B cell (primary cell): ENCODE results near the gene CSTF1. TPM values are rescaled to one million over a fixed set of nuclear protein-coding genes. Genes with fewer than 3 reads are reported as not detected.

Source experiments
- ATAC-seq: fragments of 200-7000 bp; cut with Tn5 transposase; one replicate; pipeline ENCODE4 v1.10.0; 2021; ENCODE audit warnings: low read depth, mild to moderate bottlenecking, moderate number of reproducible peaks, moderate library complexity
- CTCF ChIA-PET: fragments of 350-600 bp; sonication (Branson Sonifier 250); formaldehyde crosslinking; loops from one replicate; lab custom pipeline; 2021; ENCODE audit warnings: antibody characterized with exemption, inconsistent platforms; lab: Charles Lee
- POLR2A ChIA-PET: fragments of 350-600 bp; sonication (Branson Sonifier 250); formaldehyde crosslinking; loops from one replicate; lab custom pipeline; 2021; ENCODE audit warnings: antibody characterized with exemption; lab: Charles Lee
- DNase-seq: peaks from one replicate; pipeline ENCODE4 v3.0.0; 2013
- H2AFZ ChIP-seq: 2 replicates; pipeline ENCODE4 v1.6.1; 2012; ENCODE audit warnings: mild to moderate bottlenecking, low read depth, low read length; ENCODE audit not compliant: insufficient read depth, poor library complexity, severe bottlenecking
- H3K27ac ChIP-seq, 2 donors: 1 replicate in 1 of 2; 2 replicates in 1 of 2; pipeline ENCODE4 v1.5.1; 2012 to 2013; ENCODE audit warnings: low read length in 2 of 2, mild to moderate bottlenecking in 2 of 2, moderate library complexity in 1 of 2
- H3K27me3 ChIP-seq, 4 experiments: fragments of 200-600 bp in 1 of 4; sonication (generic) in 1 of 4; replicated peaks in 1 of 4; 1 replicate in 2 of 4; 2 replicates in 2 of 4; pipeline versions ENCODE4 v1.6.1 to v1.7.0; 2013 to 2016; ENCODE audit warnings: low read length in 3 of 4, mild to moderate bottlenecking in 2 of 4, mixed read lengths in 1 of 4, moderate library complexity in 1 of 4; ENCODE audit not compliant: insufficient read depth in 4 of 4, control insufficient read depth in 3 of 4; ENCODE audit errors: control extremely low read depth in 1 of 4
- H3K36me3 ChIP-seq, 2 experiments: replicated peaks in 1 of 2; 1 replicate in 1 of 2; 2 replicates in 1 of 2; pipeline versions ENCODE4 v1.6.1 to v1.7.1; 2013; ENCODE audit warnings: low read length in 1 of 2; ENCODE audit not compliant: insufficient read depth in 2 of 2, control insufficient read depth in 1 of 2; ENCODE audit errors: control extremely low read depth in 1 of 2, extremely low read depth in 1 of 2
- H3K4me1 ChIP-seq, 2 donors: fragments of 200-600 bp in 1 of 2; sonication (generic) in 1 of 2; 1 replicate in 1 of 2; 2 replicates in 1 of 2; pipeline versions ENCODE4 v1.5.1 to v1.6.1; 2013 to 2017; ENCODE audit warnings: low read length in 2 of 2; ENCODE audit not compliant: control insufficient read depth in 2 of 2, insufficient read depth in 2 of 2
- H3K4me2 ChIP-seq: replicated peaks from 2 replicates; pipeline ENCODE3; 2012; ENCODE audit warnings: mild to moderate bottlenecking, low read depth, low read length; ENCODE audit not compliant: poor library complexity, severe bottlenecking
- H3K4me3 ChIP-seq, 5 experiments: fragments of 200-600 bp in 1 of 5; sonication (generic) in 1 of 5; 1 replicate in 3 of 5; 2 replicates in 2 of 5; pipeline versions ENCODE4 v1.5.1 to v1.7.0; 2011 to 2016; ENCODE audit warnings: low read length in 4 of 5, mild to moderate bottlenecking in 4 of 5, low read depth in 2 of 5, control low read depth in 1 of 5, moderate library complexity in 1 of 5; ENCODE audit not compliant: insufficient read depth in 1 of 5; ENCODE audit errors: control extremely low read depth in 1 of 5, extremely low read depth in 1 of 5
- H3K79me2 ChIP-seq: fragments of 200-600 bp; sonication (generic); one replicate; pipeline ENCODE4 v1.6.0; 2016; ENCODE audit warnings: low read length; ENCODE audit not compliant: control insufficient read depth, insufficient read depth
- H3K9ac ChIP-seq: fragments of 200-600 bp; sonication (generic); 2 replicates; pipeline ENCODE4 v1.6.1; 2017; ENCODE audit warnings: mild to moderate bottlenecking, low read length, moderate library complexity
- H3K9me3 ChIP-seq, 3 donors: one replicate each; pipeline versions ENCODE4 v1.6.1 to v1.7.1; 2013; ENCODE audit warnings: low read length in 2 of 3; ENCODE audit not compliant: control insufficient read depth in 2 of 3, insufficient read depth in 1 of 3; ENCODE audit errors: control extremely low read depth in 1 of 3
- H4K20me1 ChIP-seq: 2 replicates; pipeline ENCODE4 v1.6.0; 2012; ENCODE audit warnings: mild to moderate bottlenecking, low read length; ENCODE audit not compliant: insufficient read depth, control insufficient read depth, poor library complexity, severe bottlenecking
- H3K27ac Mint-ChIP-seq: one replicate; pipeline ENCODE4 v1.8.0; 2021; ENCODE audit warnings: mixed read lengths
- H3K27me3 Mint-ChIP-seq: one replicate; pipeline ENCODE4 v1.8.0; 2021; ENCODE audit warnings: mixed read lengths
- H3K4me1 Mint-ChIP-seq: one replicate; pipeline ENCODE4 v1.8.0; 2021; ENCODE audit warnings: mixed read lengths
- H3K4me3 Mint-ChIP-seq: one replicate; pipeline ENCODE4 v1.8.0; 2021; ENCODE audit warnings: mixed read lengths
- H3K9me3 Mint-ChIP-seq: one replicate; pipeline ENCODE4 v1.8.0; 2022; ENCODE audit warnings: mixed read lengths; ENCODE audit not compliant: insufficient read depth
- EZH2 ChIP-seq: IDR thresholded peaks from 2 replicates; pipeline ENCODE4 v1.6.1; 2012; ENCODE audit warnings: borderline replicate concordance, low read depth, mild to moderate bottlenecking, moderate library complexity, low read length; ENCODE audit not compliant: insufficient read depth, poor library complexity, severe bottlenecking
- WGBS: methylation state at CpG from one replicate; pipeline ENCODE4 v1.1.5; 2013; ENCODE audit warnings: missing lambda C conversion rate; ENCODE audit not compliant: insufficient coverage; 5-methylcytosine and 5-hydroxymethylcytosine counted together
- intact Hi-C: fragments of 100-400 bp; cut with micrococcal nuclease; formaldehyde crosslinking; loops from one replicate; pipeline ENCODE4 v1.10.0; 2022
- polyA plus RNA-seq: library from polyadenylated mRNA; depleted of rRNA; stranded (reverse); fragments of >200 nt; gene quantifications from 2 replicates; pipeline ENCODE4 v1.2.3, GENCODE V29; 2012
- total RNA-seq, 2 donors: library from RNA; stranded (reverse); fragments of 120-200 nt in 1 of 2; gene quantifications; 1 replicate in 1 of 2; 2 replicates in 1 of 2; pipeline versions ENCODE4 v1.2.3 to v1.2.4, GENCODE V29; 2013 to 2022
- TF ChIP-seq, protein P1 (sequence below): fragments of 200-600 bp; IDR thresholded peaks from one replicate; pipeline ENCODE4 v1.8.0; 2022; ENCODE audit warnings: antibody characterized with exemption, mild to moderate bottlenecking

The CSTF1 gene
- total and polyA plus RNA-seq, 2 donors (not counting 1 experiment from before 2014, with no cell fraction given): 18.3 to 33.8 TPM

GRCh38 chr20:56406910-56407309, 14.5 kb downstream of the CSTF1 start:
- H3K9me3 ChIP-seq: no peaks in the 10 kb centered on the region
- H3K9ac ChIP-seq: no peak overlapping the region
- Mint-ChIP-seq H3K27me3 (no peaks in the 10 kb centered on the region), H3K4me1 (peaks cover 9% of the 10 kb centered on the region), H3K27ac (no peak overlapping the region), H3K9me3 (no peaks in the 10 kb centered on the region), H3K4me3 (no peak overlapping the region)
- H3K4me1 ChIP-seq: peaks cover 7 to 11% of the 10 kb centered on the region in 2 donors
- TF ChIP-seq EZH2: no peak
- TF ChIP-seq, protein P1, sequence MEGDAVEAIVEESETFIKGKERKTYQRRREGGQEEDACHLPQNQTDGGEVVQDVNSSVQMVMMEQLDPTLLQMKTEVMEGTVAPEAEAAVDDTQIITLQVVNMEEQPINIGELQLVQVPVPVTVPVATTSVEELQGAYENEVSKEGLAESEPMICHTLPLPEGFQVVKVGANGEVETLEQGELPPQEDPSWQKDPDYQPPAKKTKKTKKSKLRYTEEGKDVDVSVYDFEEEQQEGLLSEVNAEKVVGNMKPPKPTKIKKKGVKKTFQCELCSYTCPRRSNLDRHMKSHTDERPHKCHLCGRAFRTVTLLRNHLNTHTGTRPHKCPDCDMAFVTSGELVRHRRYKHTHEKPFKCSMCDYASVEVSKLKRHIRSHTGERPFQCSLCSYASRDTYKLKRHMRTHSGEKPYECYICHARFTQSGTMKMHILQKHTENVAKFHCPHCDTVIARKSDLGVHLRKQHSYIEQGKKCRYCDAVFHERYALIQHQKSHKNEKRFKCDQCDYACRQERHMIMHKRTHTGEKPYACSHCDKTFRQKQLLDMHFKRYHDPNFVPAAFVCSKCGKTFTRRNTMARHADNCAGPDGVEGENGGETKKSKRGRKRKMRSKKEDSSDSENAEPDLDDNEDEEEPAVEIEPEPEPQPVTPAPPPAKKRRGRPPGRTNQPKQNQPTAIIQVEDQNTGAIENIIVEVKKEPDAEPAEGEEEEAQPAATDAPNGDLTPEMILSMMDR: no peak
- peaks cover 13 to 44% of the 10 kb centered on the region in 2 experiments for H3K36me3 ChIP-seq
- POLR2A ChIA-PET: no interaction called here
- intact Hi-C loops: no loop called here
- H2AFZ ChIP-seq: no peak overlapping the region
- CTCF ChIA-PET: interaction anchor here (0.6 to 1.4 kb wide), 3 partner anchors 10 to 21 kb away, joined by 3 read pairs; partner anchors contain the start of genes AURKA and CSTF1
- 100% methylated on average over 2 of the region's 3 CpGs for WGBS
- no peak overlapping the region for H3K4me3 ChIP-seq
- H3K27ac ChIP-seq: no peak overlapping the region
- no peak overlapping the region for H3K4me2 ChIP-seq
- H3K79me2 ChIP-seq: peaks cover 6% of the 10 kb centered on the region
- H4K20me1 ChIP-seq: no peaks in the 10 kb centered on the region
- H3K27me3 ChIP-seq: no peaks in the 10 kb centered on the region
- ATAC-seq (no peak), DNase-seq (no peak)

DNA sequence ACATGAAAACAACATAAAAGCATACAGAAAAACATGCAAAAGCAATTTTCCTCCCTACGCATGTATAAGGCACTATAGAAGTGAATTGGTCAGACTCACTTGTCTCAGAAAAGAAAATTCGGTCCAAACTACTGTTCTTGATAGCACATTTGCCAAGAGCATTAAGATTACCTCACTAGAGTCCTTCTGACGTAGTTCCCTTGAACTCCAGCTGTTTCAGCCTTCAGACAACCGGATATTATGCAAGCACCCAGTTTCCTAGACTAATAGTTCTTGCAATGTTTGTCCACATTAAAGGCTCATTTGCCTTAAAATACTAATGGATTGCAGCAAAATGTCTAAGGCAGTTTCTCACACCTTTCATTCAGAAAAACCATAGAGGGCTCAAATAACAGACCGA, 17.1 kb downstream of the CSTF1 start:
- Mint-ChIP-seq H3K27me3 (no peaks in the 10 kb centered on the region), H3K27ac (no peak overlapping the region), H3K9me3 (no peaks in the 10 kb centered on the region), H3K4me3 (no peak overlapping the region), H3K4me1 (peaks cover 17% of the 10 kb centered on the region)
- intact Hi-C loops: no loop called here
- POLR2A ChIA-PET: interaction anchor here (0.7 kb wide), 1 partner anchor 118 kb away, joined by 3 read pairs; no protein-coding TSS in a partner anchor
- H3K9me3 ChIP-seq: no peaks in the 10 kb centered on the region
- CTCF ChIA-PET: interaction anchor here (1.6 kb wide), 1 partner anchor 11 kb away, joined by 5 read pairs; no protein-coding TSS in a partner anchor
- no peak overlapping the region for H3K4me3 ChIP-seq
- peaks cover 6% of the 10 kb centered on the region for H3K79me2 ChIP-seq
- no peak overlapping the region for H3K27ac ChIP-seq
- H3K4me2 ChIP-seq: no peak overlapping the region
- peaks cover 9 to 27% of the 10 kb centered on the region in 2 experiments for H3K36me3 ChIP-seq
- no peaks in the 10 kb centered on the region for H4K20me1 ChIP-seq
- 100% methylated on average over 4 of the region's 5 CpGs for WGBS
- TF ChIP-seq, protein P1: no peak
- TF ChIP-seq EZH2: no peak
- DNase-seq: no peak
- H3K4me1 ChIP-seq: peaks cover 12 to 21% of the 10 kb centered on the region in 2 donors
- no peak overlapping the region for H3K9ac ChIP-seq
- no peak overlapping the region for H2AFZ ChIP-seq
- ATAC-seq: no peak
- H3K27me3 ChIP-seq: no peaks in the 10 kb centered on the region
